ENCODE results near the gene SUMF1.

GRCh38 chr3:4449043-4449805 is 17.8 kb downstream of the SUMF1 start:
- TF ChIP-seq CTCF (conservative IDR thresholded peaks at IDR 0.05; ENCODE audit: low read length): no peak
- TF ChIP-seq EZH2phosphoT487 (IDR thresholded peaks at IDR 0.05; ENCODE audit: borderline replicate concordance): no peak
